GM10847 (cell line): ENCODE measurements around the gene FSD1.

Experiments
- POLR2A ChIP-seq: IDR thresholded peaks from 2 replicates; pipeline ENCODE4 v1.6.1; 2011; ENCODE audit not compliant: insufficient read length; ENCODE audit errors: extremely low read depth

The FSD1 gene

DNA sequence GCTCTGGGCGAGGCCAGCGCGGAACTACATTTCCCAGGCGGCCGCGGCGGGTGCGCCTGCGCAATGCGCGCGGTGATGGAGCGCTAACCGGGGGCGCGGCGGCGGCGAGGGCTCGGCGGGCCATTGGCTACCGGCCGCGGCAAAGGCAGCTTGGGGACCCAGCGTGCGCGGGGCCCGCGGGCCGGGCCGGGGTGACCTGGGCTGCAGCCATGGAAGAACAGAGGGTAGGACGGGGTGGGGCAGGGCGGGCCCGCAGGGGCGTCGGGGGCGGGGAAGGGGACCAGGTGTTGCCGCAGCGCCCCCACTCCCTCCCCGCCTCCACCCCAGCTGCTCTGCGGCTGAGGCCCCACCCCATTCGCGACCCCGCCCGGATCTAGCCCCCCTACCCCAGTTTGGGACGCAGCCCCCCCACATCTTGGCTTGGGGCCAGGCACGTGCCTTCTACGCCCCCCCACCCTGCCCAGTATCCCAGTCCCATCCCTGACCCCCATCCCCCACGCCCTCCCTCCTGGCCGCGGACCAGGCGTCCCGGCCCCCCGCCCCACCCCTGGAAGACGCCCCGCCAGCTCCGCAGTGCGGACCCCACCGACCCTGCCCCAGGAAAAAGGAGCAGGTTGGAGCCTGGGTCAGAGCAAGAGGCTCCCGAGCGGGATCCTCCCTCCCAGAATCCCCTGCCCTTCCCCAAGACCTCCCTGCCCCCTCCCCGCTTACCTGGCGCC lies at the start of gene FSD1:
TSS of gene FSD1 (plus strand) at position 61 of the 719 bp plus-strand sequence. CDS start at position 210, 149 bp downstream.
- TF ChIP-seq POLR2A = no peak

DNA sequence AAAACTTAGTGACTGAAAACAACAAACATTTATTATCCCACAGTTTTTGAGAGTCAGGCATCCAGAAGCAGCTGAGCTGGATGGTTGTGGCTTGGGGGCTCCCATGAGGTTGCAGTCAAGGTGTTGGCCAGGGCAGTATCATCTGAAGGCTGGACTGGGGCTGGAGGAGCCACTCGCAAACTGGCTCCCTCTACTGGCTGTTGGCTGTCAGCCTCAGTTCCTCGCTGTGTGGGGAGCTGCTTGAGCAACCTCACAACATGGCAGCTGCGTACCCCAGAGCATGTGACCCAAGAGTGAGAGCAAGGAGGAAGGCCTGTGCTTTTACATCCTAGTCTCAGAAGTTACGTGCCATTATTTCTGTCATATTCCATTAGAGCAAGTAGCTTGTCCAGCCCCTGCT lies 47.8 kb upstream of the FSD1 start:
- TF ChIP-seq POLR2A = no peak

DNA sequence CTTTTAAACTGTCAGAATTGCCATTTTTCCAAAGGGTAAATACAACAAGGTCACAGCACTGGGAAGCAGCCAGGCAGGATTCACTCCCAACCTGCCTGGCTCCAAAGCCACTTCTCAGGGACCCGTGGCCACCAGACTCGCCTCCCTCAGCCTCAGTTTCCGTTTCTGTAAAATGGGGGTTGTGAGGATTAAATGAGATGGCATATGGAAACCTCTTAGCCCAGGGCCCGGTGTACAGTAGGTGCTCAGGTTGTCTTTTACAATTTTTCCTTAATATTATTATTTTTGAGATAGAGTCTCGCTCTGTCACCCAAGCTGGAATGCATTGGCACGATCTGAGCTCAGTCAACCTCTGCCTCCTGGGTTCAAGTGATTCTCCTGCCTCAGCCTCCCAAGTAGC lies 47.4 kb upstream of the FSD1 start:
- TF ChIP-seq POLR2A = no peak

DNA sequence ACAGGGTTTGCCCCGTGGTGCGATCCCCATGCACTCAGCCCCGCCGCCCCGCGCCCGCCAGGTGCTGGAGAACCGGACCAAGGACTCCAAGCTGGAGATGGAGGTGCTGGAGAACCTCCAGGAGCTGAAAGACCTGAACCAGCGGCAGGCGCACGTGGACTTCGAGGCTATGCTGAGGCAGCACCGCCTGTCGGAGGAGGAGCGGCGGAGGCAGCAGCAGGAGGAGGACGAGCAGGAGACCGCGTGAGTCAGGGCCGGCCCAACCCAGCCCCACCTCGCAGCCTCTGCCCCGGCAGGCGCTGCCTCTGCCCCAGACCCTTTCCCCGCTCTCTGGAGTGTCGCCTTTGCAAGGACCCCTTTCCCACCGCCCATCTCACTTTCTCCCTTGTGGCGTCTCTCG lies 46.2 kb upstream of the FSD1 start:
- no peak for TF ChIP-seq POLR2A

DNA sequence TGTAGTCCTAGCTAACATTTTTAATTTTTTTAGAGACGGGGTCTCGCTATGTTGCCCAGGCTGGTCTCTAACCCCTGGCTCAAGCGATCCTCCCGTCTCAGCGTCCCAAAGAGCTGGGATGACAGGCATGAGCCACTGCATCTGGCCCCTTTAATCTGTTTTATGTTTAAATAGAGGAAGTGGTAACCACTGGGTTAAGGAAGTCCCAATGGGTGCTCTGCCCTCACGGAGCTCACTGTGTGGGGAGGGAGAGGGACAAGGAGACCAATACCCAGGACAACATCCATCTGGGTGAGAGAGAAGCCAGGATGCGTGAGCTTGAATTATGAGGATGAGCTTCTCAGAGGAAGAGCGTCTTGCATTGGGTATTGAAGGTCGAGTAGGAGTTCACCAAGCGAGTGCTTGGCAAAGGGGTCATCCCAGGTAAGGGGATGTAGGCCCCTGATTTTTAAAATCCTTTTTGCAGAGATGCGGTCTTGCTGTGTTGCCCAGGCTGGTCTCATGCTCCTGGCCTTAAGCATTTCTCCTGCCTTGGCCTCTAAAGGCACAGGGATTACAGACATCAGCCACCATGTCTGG lies 43.7 kb upstream of the FSD1 start:
- no peak for TF ChIP-seq POLR2A

DNA sequence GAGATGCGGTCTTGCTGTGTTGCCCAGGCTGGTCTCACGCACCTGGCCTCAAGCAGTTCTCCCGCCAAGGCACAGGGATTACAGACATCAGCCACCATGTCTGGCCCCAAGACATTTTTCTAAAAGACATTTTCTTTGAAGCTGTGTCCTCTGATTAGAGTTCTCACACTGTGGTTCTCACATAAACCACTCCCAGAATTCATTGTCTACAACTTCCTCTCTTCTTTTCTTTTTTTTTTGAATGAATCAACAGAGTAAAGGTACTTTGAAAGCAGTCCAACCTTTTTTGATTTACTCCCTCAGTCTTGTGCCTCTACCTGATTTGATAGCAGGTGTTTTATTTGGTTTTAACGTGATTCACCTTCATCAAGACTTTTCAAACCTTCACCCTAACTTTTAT lies 39.6 kb upstream of the FSD1 start:
- TF ChIP-seq POLR2A = no peak

DNA sequence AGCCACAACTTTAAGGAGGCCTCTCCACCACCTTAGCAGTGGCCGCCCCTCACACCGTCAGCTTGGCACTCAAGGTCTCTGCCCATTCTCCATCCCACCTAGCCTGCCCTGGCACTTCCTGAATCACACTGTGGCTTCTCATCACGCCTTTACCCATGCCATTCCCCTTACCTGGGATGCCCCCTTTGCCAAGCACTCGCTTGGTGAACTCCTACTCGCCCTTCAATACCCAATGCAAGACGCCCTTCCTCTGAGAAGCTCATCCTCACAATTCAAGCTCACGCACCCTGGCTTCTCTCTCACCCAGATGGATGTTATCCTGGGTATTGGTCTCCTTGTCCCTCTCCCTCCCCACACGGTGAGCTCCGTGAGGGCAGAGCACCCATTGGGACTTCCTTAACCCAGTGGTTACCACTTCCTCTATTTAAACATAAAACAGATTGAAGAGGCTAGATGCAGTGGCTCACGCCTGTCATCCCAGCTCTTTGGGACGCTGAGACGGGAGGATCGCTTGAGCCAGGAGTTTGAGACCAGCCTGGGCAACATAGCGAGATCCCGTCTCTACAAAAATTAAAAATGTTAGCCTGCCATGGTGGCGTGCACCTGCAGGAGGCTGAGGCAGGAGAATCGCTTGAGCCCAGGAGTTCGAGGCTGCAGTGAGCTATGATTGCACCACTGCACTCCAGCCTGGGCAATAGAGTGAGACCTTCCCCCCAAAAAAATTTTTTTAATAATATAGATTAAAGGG lies 38.0 kb upstream of the FSD1 start:
- TF ChIP-seq POLR2A = no peak

DNA sequence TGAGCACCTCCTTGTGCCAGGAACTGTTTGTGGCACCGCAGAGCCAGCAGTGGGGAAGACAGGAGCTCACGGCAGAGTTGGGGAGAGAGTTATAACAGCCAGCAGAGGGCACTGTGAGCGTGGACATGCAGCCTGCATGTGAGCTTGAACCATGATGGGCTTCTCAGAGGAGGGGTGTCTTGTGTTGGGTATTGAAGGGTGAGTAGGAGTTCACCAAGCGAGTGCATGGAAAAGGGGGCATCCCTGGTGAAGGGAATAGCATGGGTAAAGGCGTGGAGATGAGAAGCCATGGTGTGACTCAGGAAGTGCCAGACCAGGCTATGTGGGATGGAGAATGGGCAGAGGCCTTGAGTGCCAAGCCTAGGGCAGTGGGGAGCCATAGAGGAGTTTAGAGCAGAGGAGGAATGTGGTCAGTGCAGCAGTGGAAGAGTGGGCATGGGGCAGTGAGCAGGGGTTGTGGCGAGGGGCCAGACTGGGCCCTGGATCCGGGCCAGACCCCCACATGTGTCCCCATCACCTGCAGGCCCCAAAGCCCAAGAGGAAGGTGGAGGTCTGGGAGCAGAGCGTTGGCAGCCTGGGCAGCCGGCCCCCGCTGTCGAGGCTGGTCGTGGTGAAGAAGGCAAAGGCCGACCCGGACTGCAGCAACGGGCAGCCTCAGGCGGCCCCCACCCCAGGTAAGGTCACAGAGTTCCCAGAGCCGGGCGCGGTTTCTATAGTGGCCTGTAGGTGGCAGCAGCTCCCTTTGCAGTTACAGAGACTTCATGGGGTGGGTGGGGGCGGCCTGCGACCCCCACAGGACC lies 37.1 kb upstream of the FSD1 start:
- TF ChIP-seq POLR2A = no peak

DNA sequence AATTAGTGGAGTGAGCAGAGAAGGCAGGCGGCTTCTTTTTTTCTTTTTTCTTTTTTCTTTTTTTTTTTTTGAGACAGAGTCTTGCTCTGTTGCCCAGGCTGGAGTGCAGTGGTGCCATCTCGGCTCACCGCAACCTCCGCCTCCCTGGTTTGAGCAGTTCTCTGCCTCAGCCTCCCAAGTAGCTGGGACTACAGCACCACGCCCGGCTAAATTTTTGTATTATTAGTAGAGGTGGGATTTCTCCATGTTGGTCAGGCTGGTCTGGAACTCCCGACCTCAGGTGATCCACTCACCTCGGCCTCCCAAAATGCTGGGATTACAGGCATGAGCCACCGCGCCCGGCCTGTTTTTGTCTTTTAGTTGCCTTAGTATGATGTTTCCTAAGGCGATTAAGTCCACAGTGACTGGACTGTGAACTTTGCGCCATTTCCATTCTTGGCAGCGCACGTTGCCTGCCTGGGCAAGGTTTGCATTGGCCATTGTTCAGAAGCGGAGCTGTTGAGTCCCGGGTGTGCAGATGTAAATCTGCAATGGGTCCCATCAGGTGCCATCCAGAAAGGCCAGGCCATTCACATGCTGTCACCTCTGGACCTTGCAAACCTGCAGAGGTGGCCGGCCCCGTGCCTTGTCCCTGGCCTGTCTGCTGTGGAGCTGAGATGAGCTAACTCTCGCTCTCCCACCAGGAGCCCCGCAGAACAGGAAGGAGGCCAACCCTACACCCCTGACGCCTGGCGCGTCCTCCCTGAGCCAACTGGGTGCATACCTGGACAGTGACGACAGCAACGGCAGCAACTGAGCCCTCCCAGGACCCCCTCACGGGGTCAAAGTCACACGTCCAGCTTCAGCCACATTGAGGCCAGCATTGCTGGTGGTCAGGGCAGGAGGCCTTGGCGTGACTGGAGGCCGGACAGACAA lies 36.2 kb upstream of the FSD1 start:
- TF ChIP-seq POLR2A = no peak

DNA sequence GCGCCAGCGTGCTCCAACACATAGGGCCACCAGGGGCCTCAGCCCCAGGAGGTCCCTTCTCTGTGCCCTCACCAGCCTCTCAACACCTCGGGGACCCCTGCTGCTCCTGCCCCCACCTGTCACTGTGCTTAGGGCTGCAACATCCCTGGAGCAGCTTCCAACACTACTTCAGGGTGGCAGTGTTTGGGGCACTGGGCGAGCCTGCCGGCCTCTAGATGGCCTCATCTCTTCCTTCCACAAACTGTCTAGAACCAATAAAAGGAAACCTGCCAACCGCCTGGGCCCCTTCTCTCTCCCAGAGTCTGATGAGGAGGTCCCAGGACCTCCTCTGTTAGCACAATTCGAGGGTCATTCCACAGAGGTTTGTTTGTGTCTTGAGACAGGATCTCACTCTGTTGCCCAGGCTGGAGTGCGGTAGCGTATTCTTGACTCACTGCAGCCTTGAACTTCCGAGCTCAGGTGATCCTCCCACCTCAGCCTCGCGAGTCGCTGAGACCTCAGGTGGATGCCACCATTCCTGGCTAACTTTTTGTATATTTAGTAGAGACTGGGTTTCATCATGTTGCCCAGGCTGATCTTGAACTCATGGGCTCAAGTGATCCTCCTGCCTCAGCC lies 35.5 kb upstream of the FSD1 start:
- TF ChIP-seq POLR2A = no peak

DNA sequence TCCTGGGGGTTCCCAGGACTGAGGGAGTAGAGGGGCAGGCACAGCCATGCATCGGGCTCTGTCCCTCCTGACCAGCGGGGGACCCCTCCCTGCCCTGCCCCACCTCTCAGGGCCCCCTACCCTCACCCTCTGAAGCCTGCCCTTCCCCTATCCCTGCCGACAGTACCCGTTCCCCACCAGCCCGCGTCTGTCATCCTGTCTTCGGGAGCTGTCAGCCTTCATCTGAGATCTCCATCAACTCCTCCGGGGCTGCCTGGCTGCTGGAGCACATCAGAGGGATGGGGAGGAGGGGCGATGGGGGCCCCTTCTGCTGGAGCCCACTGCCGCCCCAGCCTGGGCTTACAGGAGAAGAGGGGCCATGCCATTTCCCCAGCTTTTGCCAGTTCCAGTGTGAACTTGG lies 31.5 kb upstream of the FSD1 start:
- TF ChIP-seq POLR2A = no peak

DNA sequence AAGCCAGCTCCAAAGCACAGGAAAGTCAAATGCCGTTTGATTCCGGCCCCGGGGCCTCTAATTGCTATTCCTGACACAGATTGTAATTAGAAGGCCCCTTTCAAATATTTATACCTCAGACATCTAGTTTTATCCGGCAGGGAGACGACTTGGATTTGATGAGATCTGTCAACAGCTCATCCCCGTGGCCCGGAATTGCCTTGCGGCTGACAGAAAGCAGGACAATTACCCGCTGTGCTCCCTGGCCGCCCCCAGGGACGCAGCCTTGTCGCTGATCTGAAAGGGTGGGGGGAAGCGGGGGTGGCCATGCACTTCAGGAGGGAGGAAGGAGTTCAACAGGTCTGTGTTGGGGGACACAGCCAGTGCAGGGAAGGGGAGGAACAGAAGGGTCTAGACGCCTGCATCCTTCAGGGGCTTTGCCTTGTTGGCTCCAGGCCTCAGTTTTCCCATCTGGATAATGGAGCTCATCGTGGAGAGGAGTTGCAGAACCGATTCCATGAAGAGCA lies 27.2 kb upstream of the FSD1 start:
- TF ChIP-seq POLR2A = no peak

DNA sequence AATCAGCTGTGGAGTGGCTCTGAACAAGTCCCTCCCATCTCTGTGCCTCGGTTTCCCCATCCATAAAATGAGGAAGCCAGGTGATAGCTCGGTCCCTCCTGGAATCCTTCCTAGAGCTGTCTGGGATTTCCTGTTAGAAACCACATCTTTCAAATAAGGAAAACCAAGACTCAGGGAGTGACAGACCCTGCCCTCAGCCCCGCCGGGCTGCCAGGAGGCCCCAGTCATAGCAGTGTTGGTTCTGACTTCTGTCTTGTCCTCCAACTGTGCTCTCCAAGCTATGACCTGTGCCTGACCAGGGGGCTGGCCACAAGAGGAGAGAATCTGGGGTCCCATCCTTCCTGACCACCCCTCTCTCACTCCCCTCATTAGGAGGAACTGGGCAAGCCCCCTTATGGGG lies 26.4 kb upstream of the FSD1 start:
- TF ChIP-seq POLR2A = no peak
